Right forelimb (tissue), 1 donor: ENCODE measurements around the gene RIC8B.
A peak's percentile ranks its signal among the peaks of the same experiment; 100 is the strongest.

ENCODE experiments used
- DNase-seq: peaks from one replicate; pipeline ENCODE4 v3.0.0-alpha.2; 2018

Gene RIC8B

GRCh38 chr12:106814714-106815113 lies 40.2 kb downstream of the RIC8B start:
- no peak for DNase-seq

GRCh38 chr12:106815741-106816140 lies 41.3 kb downstream of the RIC8B start:
- no peak for DNase-seq

GRCh38 chr12:106816231-106816630 lies 41.7 kb downstream of the RIC8B start:
- no peak for DNase-seq

- DNase-seq = no peak
Observed at GRCh38 chr12:106819991-106820390, 45.5 kb downstream of the RIC8B start.

GRCh38 chr12:106831699-106832098 lies 57.2 kb downstream of the RIC8B start:
- no peak for DNase-seq

GRCh38 chr12:106837782-106838181 lies 63.3 kb downstream of the RIC8B start:
- DNase-seq = no peak

- no peak for DNase-seq
Observed at GRCh38 chr12:106839333-106839732, 64.9 kb downstream of the RIC8B start.

DNA sequence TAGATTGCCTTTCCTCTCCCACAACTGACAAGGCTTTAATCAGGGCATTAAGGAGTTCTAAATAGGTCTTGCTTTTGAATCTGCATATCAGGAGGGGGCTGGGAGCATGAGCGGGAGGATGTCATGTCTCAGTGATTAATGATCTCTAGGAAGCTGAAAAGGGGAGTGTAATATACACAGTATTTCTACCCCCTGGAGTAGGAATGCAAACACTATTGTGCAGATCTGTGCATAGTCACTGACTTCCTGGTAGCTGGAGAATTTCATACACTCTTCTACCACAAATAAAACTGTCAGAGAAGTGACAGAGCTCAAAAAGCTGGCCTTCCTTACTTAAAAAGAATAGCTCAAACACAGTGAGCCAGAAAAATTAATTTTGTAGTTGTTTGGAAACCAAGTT lies 65.8 kb downstream of the RIC8B start:
- DNase-seq = no peak

- peak; percentile 50 for DNase-seq
Observed at GRCh38 chr12:106841510-106842302, 67.2 kb downstream of the RIC8B start.

DNA sequence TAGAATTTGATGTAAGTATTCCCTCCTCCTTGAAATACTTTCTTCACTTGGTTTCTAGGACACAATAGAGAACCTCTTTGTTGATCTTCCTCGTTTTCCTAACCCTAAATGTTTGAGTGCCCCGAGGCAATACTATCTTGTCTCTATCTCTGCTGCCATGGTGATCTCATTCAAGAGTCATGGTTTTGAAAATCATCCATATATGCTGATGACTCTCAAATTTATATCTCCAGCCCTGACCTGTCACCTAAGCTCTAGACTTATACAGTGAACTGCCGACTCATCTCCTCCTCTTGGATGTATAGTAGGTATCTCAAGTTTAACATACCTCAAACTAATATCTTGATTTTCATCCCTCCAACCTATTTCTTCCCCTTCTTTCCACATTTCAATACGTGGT lies 71.4 kb downstream of the RIC8B start:
- no peak for DNase-seq

- no peak for DNase-seq
Observed at GRCh38 chr12:106847861-106848260, 73.4 kb downstream of the RIC8B start.

- no peak for DNase-seq
Observed at GRCh38 chr12:106851306-106851705, 76.8 kb downstream of the RIC8B start.

GRCh38 chr12:106854723-106855122 lies 80.2 kb downstream of the RIC8B start:
- no peak for DNase-seq

DNA sequence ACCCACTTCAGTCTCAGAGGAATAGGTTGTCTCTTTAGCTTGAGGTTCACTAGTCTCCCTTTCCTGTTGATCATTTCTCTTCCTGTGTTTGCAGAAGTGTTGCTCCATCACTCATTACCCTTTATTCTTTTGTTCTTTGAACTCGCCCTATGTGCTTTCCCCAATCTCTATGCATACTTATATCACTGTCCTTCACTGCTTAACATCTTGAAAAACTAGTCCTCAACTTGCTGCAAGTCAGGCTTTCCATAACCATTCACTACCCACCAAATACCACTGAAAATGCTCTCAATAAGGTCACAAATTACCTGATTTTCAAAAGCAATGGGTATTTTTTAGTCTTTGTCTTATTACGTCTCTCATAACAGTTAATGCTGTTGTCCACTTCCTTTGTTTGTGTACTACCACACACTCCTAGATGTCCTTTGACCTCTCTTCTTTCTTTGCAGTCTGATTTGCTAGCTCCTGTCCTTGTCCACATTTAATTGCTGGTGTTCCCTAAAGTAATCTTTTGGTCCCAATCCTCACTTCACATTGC lies 80.8 kb downstream of the RIC8B start:
- DNase-seq = no peak

DNA sequence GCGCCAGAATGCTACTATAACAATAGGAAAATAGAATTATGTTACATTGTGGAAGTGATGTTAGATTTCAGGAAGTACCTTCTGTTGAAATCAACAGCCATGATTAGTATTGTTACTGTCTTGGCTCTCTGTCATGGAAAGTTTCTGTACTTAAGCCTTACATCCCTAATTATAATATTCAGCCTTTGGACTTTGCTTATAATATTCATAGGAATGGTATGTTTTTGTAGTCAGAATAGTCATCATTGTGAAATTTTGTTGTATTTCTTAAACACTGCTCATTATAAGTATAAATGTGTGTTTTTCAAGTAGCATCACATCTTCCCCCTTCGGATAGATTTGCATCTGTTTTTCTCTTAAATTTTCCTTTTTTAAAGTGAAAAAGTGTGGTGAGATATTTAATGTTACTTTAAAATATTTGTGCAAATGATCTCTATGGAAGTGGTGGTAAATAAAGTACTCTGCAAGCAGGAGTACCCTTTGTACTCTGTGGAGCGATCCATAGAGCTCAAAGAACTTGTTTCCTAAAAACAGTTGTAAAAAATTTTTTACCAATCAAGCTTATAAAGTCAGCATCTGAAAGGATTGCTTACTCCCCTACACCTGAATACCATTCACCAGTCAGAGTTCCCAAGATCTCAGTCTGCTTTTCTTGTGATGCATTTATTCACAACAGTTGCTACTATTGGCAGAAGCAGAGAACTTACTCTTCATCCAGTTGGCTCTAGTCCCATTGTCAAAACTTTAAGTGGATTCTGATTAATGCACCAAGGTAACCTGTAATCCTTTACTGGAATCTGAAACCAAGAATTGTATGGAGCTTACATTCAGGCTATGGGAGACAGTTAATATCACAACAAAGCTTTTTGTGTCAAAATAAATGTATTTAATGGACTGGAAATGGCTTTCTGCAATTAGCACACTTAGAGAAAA lies 87.8 kb downstream of the RIC8B start:
- no peak for DNase-seq

DNA sequence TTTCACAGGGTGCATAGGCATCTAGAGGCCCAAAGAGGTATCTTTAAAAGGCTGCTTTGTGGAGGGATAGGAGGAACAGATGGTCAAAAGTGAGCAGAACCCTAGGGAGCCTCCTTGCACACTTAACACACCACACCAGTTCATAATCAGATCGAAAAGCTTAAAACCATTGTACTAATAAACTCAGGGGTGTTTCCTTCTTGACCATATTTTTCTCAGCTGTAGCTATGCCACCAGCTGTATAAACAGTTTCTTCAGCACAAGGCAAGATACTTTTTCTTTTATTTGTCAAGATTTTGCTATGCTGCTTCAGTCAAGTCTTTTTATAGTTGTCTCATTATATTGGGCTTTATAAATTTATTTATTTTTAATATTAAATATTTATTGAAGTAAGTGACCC lies 88.7 kb downstream of the RIC8B start:
- DNase-seq = no peak

DNA sequence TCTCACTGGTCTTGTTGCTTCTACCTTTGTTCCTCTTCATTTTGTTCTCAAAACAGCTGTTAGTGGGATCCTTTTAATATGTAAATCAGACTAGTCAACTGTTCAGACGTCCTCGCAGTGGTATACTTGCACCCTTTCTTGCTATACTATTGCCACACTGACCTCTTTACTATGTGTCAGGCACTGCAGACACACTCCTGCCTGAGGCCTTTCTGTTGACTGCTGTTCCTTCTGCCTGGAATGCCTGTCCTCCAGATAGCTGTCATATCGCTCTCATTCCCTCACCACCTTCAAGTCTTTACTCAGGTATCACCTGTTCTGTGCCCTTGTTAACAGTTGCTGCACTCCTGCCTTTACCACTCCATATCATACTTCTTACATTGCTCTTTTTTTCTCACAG lies 91.2 kb downstream of the RIC8B start:
- DNase-seq = no peak

DNA sequence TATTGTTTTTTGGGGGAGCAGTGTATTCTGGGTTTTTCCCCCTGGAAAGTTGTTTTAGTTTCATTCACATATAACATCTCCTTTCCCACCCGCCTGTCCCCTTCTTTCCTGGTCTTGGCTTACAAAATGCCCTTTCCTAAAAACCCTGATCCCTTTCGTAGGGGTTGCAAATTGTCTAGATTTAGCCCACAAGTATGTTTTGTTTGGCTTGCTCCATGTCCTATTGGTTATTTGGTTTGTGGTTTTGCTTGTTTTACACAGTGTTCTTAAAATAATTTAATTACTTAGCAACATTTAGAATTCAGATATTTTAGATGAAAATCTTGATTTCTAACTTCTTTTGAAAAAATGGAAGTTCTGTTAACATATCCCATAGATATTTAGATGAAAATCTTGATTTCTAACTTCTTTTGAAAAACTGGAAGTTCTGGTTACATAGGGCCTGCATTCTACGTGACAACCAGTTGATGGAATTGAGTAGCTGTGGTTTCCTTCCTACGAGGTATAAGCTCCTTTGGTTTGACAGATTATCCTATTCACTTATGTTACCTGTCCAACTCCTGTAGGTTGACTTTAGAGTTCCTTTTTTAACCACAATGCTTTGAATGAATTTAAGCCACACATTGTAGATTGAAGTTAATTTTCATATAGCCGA lies 92.1 kb downstream of the RIC8B start:
- DNase-seq = no peak

DNA sequence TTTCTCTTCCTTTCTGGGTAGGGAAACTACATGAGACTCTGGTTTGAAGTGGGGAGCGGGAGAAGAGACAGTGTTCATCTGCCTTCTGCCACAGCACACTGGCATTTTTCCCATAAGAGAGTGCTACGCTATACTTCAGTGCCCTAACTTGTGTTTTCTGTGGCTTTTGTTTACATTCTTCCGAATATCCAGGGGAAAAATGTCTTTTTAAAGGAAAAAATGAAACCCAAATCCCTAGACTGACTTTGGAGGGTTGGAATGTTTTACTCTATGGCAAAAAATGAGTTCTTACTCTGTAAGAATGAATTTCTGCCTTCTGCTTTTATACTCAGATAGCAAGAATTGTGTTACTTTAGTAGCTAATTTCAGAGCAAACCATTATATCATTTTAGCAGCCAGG lies 93.2 kb downstream of the RIC8B start:
- DNase-seq = no peak

DNA sequence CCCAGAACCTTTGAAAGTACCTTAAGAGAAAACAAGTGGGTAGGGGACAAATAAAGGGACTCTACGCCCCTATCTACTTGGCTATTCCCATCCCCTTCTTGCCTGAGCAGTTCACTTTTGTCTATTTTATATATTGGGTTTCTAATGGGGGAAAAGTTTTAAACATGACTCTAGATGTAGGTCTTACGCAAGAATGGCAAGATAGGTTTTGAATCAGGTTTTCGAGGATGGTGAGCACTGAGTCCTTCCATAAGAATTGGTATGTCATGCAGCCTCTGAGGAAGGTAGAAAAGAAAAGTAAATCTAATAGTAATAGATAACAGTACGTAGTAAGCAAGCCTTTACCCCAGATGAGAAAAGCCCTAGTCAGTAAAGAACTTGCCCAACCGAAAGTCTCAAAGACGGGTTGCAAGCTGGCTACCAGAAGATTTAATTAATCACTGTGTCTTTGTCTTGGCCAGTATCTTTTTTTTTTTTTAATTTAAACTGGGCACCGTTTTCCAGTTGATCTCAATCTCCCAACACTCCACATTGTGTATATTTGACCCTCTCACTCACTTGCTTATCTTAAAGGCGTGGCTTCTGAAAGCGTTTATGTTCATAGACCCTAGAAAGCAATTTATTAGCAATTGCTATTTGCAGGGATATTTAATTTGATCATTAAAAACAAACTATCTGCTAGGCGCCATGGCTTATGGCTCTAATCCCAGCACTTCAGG lies 94.7 kb downstream of the RIC8B start:
- DNase-seq = no peak

GRCh38 chr12:106870116-106870515 lies 95.6 kb downstream of the RIC8B start:
- no peak for DNase-seq

DNA sequence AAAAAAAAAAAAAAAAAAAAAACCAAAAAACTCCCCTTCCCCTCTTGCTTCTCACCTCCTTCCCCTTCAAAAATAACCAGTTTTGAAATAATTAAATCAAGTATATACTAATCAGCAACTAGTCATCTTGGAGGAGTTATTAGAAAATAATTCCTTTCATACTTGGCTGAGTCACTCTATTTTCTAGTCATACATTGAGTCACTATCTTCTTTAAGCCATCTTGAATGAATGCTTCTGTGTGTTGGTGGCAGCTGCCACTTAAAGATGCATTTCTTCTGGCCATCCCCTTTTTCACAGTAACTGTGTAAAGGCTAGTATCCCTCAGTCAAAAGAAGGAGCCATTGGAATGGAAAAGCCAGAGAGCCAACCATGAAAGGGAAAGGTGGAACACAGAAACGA lies 97.0 kb downstream of the RIC8B start:
- DNase-seq = no peak

- DNase-seq = no peak
Observed at GRCh38 chr12:106873983-106874382, 99.5 kb downstream of the RIC8B start.
